GM23338 (cell line): ENCODE results near the gene ENOX1. TPM values are rescaled to one million over a fixed set of nuclear protein-coding genes. Genes with fewer than 3 reads are reported as not detected.

Experiments
- ATAC-seq: fragments of 200-7000 bp; cut with Tn5 transposase; 3 replicates; pipeline ENCODE4 v1.9.1; 2020
- DNase-seq: peaks from one replicate; pipeline ENCODE4 v3.0.0-alpha.2; 2015; ENCODE audit warnings: low spot score
- H2AFZ ChIP-seq: fragments of 200-600 bp; sonication (generic); 2 replicates; pipeline ENCODE4 v1.8.0; 2016; ENCODE audit warnings: antibody characterized with exemption, mild to moderate bottlenecking, moderate library complexity
- H3F3A ChIP-seq: fragments of 200-600 bp; sonication (generic); replicated peaks from 2 replicates; pipeline ENCODE4 v1.8.0; 2017; ENCODE audit warnings: antibody characterized with exemption, mixed run types, low read depth
- H3K27ac ChIP-seq: fragments of 200-600 bp; sonication (generic); 2 replicates; pipeline ENCODE4 v1.6.1; 2016; ENCODE audit warnings: low read depth
- H3K27me3 ChIP-seq: fragments of 200-600 bp; sonication (generic); 2 replicates; pipeline ENCODE4 v1.8.0; 2016; ENCODE audit warnings: mild to moderate bottlenecking, mixed run types, moderate library complexity; ENCODE audit not compliant: insufficient read depth
- H3K36me3 ChIP-seq: fragments of 200-600 bp; sonication (generic); 2 replicates; pipeline ENCODE4 v1.8.0; 2016; ENCODE audit warnings: mild to moderate bottlenecking; ENCODE audit not compliant: insufficient read depth
- H3K4me1 ChIP-seq: fragments of 200-600 bp; sonication (generic); 2 replicates; pipeline ENCODE4 v1.8.0; 2016; ENCODE audit warnings: mild to moderate bottlenecking, moderate library complexity; ENCODE audit not compliant: insufficient read depth
- H3K4me2 ChIP-seq: fragments of 200-600 bp; sonication (generic); 2 replicates; pipeline ENCODE4 v1.7.1; 2017; ENCODE audit warnings: mixed run types
- H3K4me3 ChIP-seq: fragments of 200-600 bp; sonication (generic); 2 replicates; pipeline ENCODE4 v1.6.1; 2016; ENCODE audit warnings: mixed run types
- H3K79me2 ChIP-seq: fragments of 200-600 bp; sonication (generic); replicated peaks from 2 replicates; pipeline ENCODE4 v1.8.0; 2017; ENCODE audit warnings: mild to moderate bottlenecking; ENCODE audit not compliant: insufficient read depth
- H3K9me2 ChIP-seq: fragments of 200-600 bp; sonication (generic); 2 replicates; pipeline ENCODE4 v1.8.0; 2017; ENCODE audit not compliant: insufficient read depth
- H4K20me1 ChIP-seq: fragments of 200-600 bp; sonication (generic); replicated peaks from 2 replicates; pipeline ENCODE4 v1.8.0; 2017; ENCODE audit warnings: mild to moderate bottlenecking; ENCODE audit not compliant: insufficient read depth
- H3K27ac Mint-ChIP-seq: 2 replicates; pipeline ENCODE4 v1.8.0; 2020; ENCODE audit warnings: inconsistent platforms, mild to moderate bottlenecking, moderate library complexity, mixed read lengths
- H3K27me3 Mint-ChIP-seq: 3 replicates; pipeline ENCODE4 v1.8.0; 2022; ENCODE audit warnings: low read depth, mild to moderate bottlenecking, moderate library complexity, mixed read lengths, inconsistent platforms; ENCODE audit not compliant: insufficient read depth, poor library complexity
- H3K36me3 Mint-ChIP-seq: 3 replicates; pipeline ENCODE4 v1.8.0; 2021; ENCODE audit warnings: low read depth, mild to moderate bottlenecking, inconsistent platforms, moderate library complexity, mixed read lengths
- H3K4me1 Mint-ChIP-seq: 3 replicates; pipeline ENCODE4 v1.8.0; 2020; ENCODE audit warnings: mild to moderate bottlenecking, inconsistent platforms, mixed read lengths
- H3K4me3 Mint-ChIP-seq: 3 replicates; pipeline ENCODE4 v1.8.0; 2021; ENCODE audit warnings: moderate library complexity, mild to moderate bottlenecking, inconsistent platforms, mixed read lengths
- H3K9me3 Mint-ChIP-seq: 3 replicates; pipeline ENCODE4 v1.8.0; 2020; ENCODE audit warnings: moderate library complexity, mild to moderate bottlenecking, inconsistent platforms, mixed read lengths
- CTCF ChIP-seq, 2 experiments: fragments of 200-600 bp in 1 of 2; sonication (generic) in 1 of 2; conservative IDR thresholded peaks; 2 replicates each; pipeline versions ENCODE4 v1.5.1 to v1.6.1; 2016 to 2017; ENCODE audit warnings: antibody characterized with exemption in 2 of 2, low read depth in 2 of 2, mild to moderate bottlenecking in 2 of 2, moderate library complexity in 1 of 2
- EZH2 ChIP-seq: fragments of 200-600 bp; sonication (generic); IDR thresholded peaks from one replicate; pipeline ENCODE4 v1.8.0; 2017; ENCODE audit warnings: antibody characterized with exemption, mild to moderate bottlenecking, low read depth; ENCODE audit not compliant: unreplicated experiment
- EZH2phosphoT487 ChIP-seq: fragments of 200-600 bp; sonication (generic); IDR thresholded peaks from one replicate; pipeline ENCODE4 v1.8.1; 2018; ENCODE audit warnings: antibody characterized with exemption; ENCODE audit not compliant: unreplicated experiment
- JUNB ChIP-seq: IDR thresholded peaks from one replicate; pipeline ENCODE4 v1.6.1; 2016; ENCODE audit warnings: antibody characterized with exemption; ENCODE audit not compliant: unreplicated experiment
- NANOG ChIP-seq: IDR thresholded peaks from 2 replicates; pipeline ENCODE4 v1.6.1; 2016; ENCODE audit warnings: antibody characterized with exemption, borderline replicate concordance
- POLR2AphosphoS5 ChIP-seq: IDR thresholded peaks from 2 replicates; pipeline ENCODE4 v1.6.1; 2016; ENCODE audit warnings: antibody characterized with exemption, low read depth
- REST ChIP-seq: IDR thresholded peaks from one replicate; pipeline ENCODE4 v1.6.1; 2018; ENCODE audit warnings: antibody characterized with exemption; ENCODE audit not compliant: unreplicated experiment
- ZNF114 ChIP-seq: fragments of 250-450 bp; sonication (Bioruptor Pico); IDR thresholded peaks from 2 replicates; pipeline ENCODE4 v1.5.0; 2020; ENCODE audit warnings: mild to moderate bottlenecking, moderate library complexity
- ZNF331 ChIP-seq: fragments of 250-450 bp; sonication (Bioruptor Pico); IDR thresholded peaks from 2 replicates; pipeline ENCODE4 v1.5.0; 2020; ENCODE audit warnings: low read depth, mild to moderate bottlenecking, moderate library complexity
- polyA plus RNA-seq: library from polyadenylated mRNA; unstranded; fragments of >200 nt; fragmentation: Nextera tagmentation; extraction: Ambion mirVana; gene quantifications from 2 replicates; pipeline ENCODE4 v1.2.1, GENCODE V29; 2016
- total RNA-seq: library from RNA; depleted of rRNA; stranded (reverse); fragments of >200 nt; shearing (Covaris generic); gene quantifications from 2 replicates; pipeline ENCODE4 v1.2.3, GENCODE V29; 2014
- TF ChIP-seq, protein P1 (sequence below): IDR thresholded peaks from 2 replicates; pipeline ENCODE4 v1.6.1; 2016; ENCODE audit warnings: antibody characterized with exemption

Gene ENOX1
- total and polyA plus RNA-seq, 2 experiments from 2014 or later: 0.66 to 0.81 TPM

DNA sequence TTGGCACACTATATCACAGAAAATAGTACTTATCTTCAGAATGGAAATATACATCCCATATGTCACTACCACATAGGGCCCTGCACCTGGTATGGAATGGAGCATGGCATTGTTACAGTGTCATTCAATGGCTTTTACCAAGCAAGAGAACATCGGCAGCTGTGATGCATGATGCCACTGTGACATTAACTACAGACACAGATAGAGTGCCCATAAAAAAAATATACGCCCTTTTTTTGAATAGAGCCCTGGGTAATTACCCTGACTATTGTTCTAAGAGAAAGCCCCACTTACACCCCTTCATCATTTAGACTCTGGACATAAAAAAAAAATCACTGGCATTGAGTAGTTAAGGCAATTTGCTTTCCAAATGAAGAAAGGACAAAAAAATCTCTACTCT, 443.1 kb downstream of the ENOX1 start (continued):
- TF ChIP-seq REST (no peak), NANOG (no peak)

DNA sequence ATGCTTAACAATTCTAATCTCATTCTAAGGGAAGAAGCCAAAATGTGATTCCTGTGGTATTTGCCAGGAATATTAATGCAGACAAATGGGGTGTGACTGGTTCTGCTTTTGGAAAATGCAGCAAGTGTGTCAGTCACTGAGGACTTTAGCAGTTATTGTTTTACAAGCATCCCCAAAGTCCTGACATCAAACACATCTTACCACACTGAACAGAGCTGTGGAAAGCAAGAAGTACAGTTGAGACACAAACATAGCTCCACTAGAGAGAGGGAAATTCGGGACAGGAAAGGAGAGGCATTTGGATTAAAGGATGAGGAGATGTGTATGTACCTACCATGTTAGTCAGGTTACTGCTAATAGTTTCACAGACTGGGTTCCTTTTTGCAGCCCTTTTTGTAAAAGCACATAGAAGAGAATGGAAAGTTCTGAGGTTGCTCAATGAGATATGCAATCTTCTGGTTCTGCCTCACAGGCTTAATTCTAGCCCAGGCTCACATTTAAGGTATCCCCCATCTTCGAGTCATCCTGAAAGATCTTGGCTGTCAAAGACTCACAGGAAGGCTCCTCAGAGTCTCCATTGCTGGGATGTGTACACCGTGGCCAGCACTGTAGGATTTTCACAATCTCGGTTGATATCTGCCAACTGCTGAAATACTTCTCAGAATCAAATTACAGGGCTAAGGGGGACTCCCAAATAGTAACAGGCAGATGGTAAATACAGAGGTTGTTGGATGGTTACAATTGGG, 446.8 kb downstream of the ENOX1 start:
- no peak overlapping the region for H3K4me3 Mint-ChIP-seq

DNA sequence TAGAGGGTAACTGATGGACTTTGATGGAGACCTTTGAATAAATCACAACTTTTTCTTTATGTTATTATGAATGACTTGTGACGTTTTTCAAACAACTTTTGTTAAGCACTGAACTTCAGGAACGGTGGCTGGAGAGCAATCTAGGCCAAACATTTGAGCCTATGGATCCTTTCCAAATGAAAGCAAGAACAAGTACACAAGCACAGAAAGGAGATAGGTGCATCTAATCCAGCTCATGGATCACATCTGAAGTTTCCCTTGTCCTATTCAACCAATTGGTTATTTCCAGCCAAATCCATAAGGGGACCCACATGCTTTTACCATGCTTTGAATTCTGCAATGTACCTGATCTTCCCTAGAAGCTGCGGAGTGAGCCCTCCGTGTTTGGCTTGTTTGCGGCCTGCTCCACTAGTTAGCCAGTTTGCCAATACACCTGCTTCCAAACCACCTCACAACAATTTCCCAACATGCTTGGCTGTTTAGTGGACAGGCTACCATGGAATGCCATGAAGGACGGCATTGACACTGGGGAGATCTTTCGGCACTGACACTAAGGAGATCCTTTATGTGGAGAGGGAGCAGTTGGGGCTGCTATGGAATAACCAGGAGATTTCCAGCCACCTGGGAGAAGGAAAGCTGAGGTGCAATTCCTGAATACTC, 447.5 kb downstream of the ENOX1 start:
- no peaks in the 10 kb centered on the region for H3F3A ChIP-seq
- no peak overlapping the region for H3K27ac ChIP-seq
- no peaks in the 10 kb centered on the region for H3K4me1 Mint-ChIP-seq
- no peaks in the 10 kb centered on the region for H4K20me1 ChIP-seq
- H3K4me1 ChIP-seq: no peaks in the 10 kb centered on the region
- no peaks in the 10 kb centered on the region for H3K27me3 ChIP-seq
- no peak for ATAC-seq
- no peak overlapping the region for H3K4me3 ChIP-seq
- no peaks in the 10 kb centered on the region for H3K9me3 Mint-ChIP-seq
- no peaks in the 10 kb centered on the region for H3K36me3 ChIP-seq
- no peak overlapping the region for H2AFZ ChIP-seq
- peaks cover 4% of the 10 kb centered on the region; the same call in 1 of the 2 replicates for H3K9me2 ChIP-seq
- H3K4me2 ChIP-seq: no peak overlapping the region
- no peak overlapping the region for H3K27ac Mint-ChIP-seq
- H3K4me3 Mint-ChIP-seq: no peak overlapping the region
- peaks cover 2% of the 10 kb centered on the region for H3K27me3 Mint-ChIP-seq
- no peaks in the 10 kb centered on the region for H3K79me2 ChIP-seq
- no peaks in the 10 kb centered on the region for H3K36me3 Mint-ChIP-seq
- DNase-seq: no peak
- TF ChIP-seq ZNF114 (CRISPR knock-in tag) (no peak), EZH2phosphoT487 (no peak), ZNF331 (CRISPR knock-in tag) (no peak), NANOG (no peak), JUNB (no peak), EZH2 (no peak), REST (no peak), CTCF (conservative IDR thresholded peaks at IDR 0.05; ENCODE audit: low read depth in 2 of 2) (no peak), POLR2AphosphoS5 (no peak)

More for the DNA sequence above, 446.8 kb downstream of the ENOX1 start:
- Histone ChIP-seq H3K27me3 (no peaks in the 10 kb centered on the region), H3K36me3 (no peaks in the 10 kb centered on the region), H3F3A (no peaks in the 10 kb centered on the region), H3K9me2 (peaks cover 6% of the 10 kb centered on the region), H3K79me2 (no peaks in the 10 kb centered on the region), H3K4me3 (no peak overlapping the region), H3K4me1 (no peaks in the 10 kb centered on the region), H3K27ac (no peak overlapping the region), H4K20me1 (no peaks in the 10 kb centered on the region), H3K4me2 (no peak overlapping the region), H2AFZ (no peak overlapping the region)
- TF ChIP-seq, protein P1, sequence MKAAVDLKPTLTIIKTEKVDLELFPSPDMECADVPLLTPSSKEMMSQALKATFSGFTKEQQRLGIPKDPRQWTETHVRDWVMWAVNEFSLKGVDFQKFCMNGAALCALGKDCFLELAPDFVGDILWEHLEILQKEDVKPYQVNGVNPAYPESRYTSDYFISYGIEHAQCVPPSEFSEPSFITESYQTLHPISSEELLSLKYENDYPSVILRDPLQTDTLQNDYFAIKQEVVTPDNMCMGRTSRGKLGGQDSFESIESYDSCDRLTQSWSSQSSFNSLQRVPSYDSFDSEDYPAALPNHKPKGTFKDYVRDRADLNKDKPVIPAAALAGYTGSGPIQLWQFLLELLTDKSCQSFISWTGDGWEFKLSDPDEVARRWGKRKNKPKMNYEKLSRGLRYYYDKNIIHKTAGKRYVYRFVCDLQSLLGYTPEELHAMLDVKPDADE: no peak
- TF ChIP-seq EZH2phosphoT487: no peak
- Mint-ChIP-seq H3K27me3 (peaks cover 2% of the 10 kb centered on the region), H3K36me3 (no peaks in the 10 kb centered on the region), H3K4me1 (no peaks in the 10 kb centered on the region), H3K27ac (no peak overlapping the region), H3K9me3 (no peaks in the 10 kb centered on the region)
- no peak for DNase-seq
- no peak for ATAC-seq
